ENCODE measurements around the gene XYLT1. TPM values are rescaled to one million over a fixed set of nuclear protein-coding genes. Genes with fewer than 3 reads are reported as not detected.

XYLT1 gene
- total and polyA plus RNA-seq, 10 of the 15 experiments (the other 5 are each of a cell fraction or from before 2014, with no cell fraction given) = 0.88 to 14.8 (median 5.8) TPM

GRCh38 chr16:17067882-17068281 is 402.9 kb downstream of the XYLT1 start:
- H3K79me2 ChIP-seq (ENCODE audit: control insufficient read depth, insufficient read depth, low read length) = no peaks in the 10 kb centered on the region
- H3K4me1 ChIP-seq (ENCODE audit: control insufficient read depth, insufficient read depth, low read length) = peaks cover 37% of the 10 kb centered on the region
- in situ Hi-C loops (cut with MboI) (no loop called here), intact Hi-C loops (cut with micrococcal nuclease; ENCODE audit: unreplicated experiment) (loop anchor here (1.0 kb wide), 1 partner anchor 41 kb away; no protein-coding TSS in a partner anchor)
- H3K9me3 ChIP-seq (replicated peaks; ENCODE audit: control insufficient read depth, insufficient read depth, low read length) = peaks cover 1% of the 10 kb centered on the region; the same call in 1 of the 3 replicates
- DNase-seq (ENCODE audit: low read depth, low spot score) = no peak
- SMC1A ChIA-PET (ENCODE audit: uncharacterized antibody, unreplicated experiment) = interaction anchor here (0.9 to 8.3 kb wide), 17 partner anchors 9 to 245 kb away, joined by 3 to 179 read pairs (median 5); no protein-coding TSS in a partner anchor
- peak overlapping the region; percentile 19 for H2AFZ ChIP-seq (ENCODE audit: control insufficient read depth, low read depth, low read length)
- H3K36me3 ChIP-seq (ENCODE audit: control insufficient read depth in 2 of 2, insufficient read depth in 2 of 2, low read length in 1 of 2) = no peaks in the 10 kb centered on the region
- FAIRE-seq = no peak
- H3K27me3 ChIP-seq (replicated peaks in 1 of 2; ENCODE audit: control insufficient read depth in 2 of 2, insufficient read depth in 2 of 2, low read length in 1 of 2) = no peaks in the 10 kb centered on the region
- H3K27ac ChIP-seq (ENCODE audit: control insufficient read depth, insufficient read depth) = peak overlapping the region; percentile 95
- POLR2A ChIA-PET = interaction anchor here (0.7 to 3.2 kb wide), 5 partner anchors 37 to 204 kb away, joined by 3 to 27 read pairs (median 5); no protein-coding TSS in a partner anchor
- WGBS (ENCODE audit: insufficient coverage, insufficient replicate concordance, low lambda C conversion rate, missing lambda C conversion rate) = 36% methylated on average over 4 of the region's 4 CpGs
- RAD21 ChIA-PET (ENCODE audit: unreplicated experiment) = interaction anchor here (0.9 to 5.0 kb wide), 13 partner anchors 12 to 302 kb away, joined by 3 to 101 read pairs (median 5); no protein-coding TSS in a partner anchor
- TF ChIP-seq BHLHE40 (IDR thresholded peaks at IDR 0.05; ENCODE audit: borderline replicate concordance in 1 of 2, low read depth in 2 of 2, low read length in 1 of 2) (no peak), ZNF687 (IDR thresholded peaks at IDR 0.05) (0 out of 2 replicates have a peak, but pooled peaks have one; percentile 16), ZBTB40 (IDR thresholded peaks at IDR 0.05; ENCODE audit: borderline replicate concordance) (peak; percentile 92), ZBTB4 (CRISPR knock-in tag; IDR thresholded peaks at IDR 0.05) (no peak), ZNF217 (IDR thresholded peaks at IDR 0.05) (0 out of 2 replicates have a peak, but pooled peaks have one; percentile 32)
- H3K4me3 ChIP-seq = no peak overlapping the region
- CTCF ChIA-PET = interaction anchor here (0.7 to 3.8 kb wide), 8 partner anchors 25 to 206 kb away, joined by 3 to 15 read pairs (median 6); no protein-coding TSS in a partner anchor
- H3K9ac ChIP-seq (ENCODE audit: control insufficient read depth, insufficient read depth, low read length) = no peak overlapping the region
- BruUV-seq (replicated peaks) = no TSS peak
- H3K4me2 ChIP-seq (ENCODE audit: control insufficient read depth, insufficient read depth) = peak overlapping the region; percentile 26
- H4K20me1 ChIP-seq (ENCODE audit: control insufficient read depth, insufficient read depth) = no peaks in the 10 kb centered on the region
- ATAC-seq = no peak

All from GM12878 (cell line).